Natural killer cell treated with Interleukin-12 subunit alpha and Interleukin-12 subunit beta and Interleukin-15 and Interleukin-18, amount 100 ng/mL, for 72 hours (primary cell): Measurements from ENCODE around the gene IL12RB1. TPM values are rescaled to one million over a fixed set of nuclear protein-coding genes. Genes with fewer than 3 reads are reported as not detected.
"Not testable (repeated sequence)": the region's sequence is repeated elsewhere in the genome, so short reads cannot be mapped to it uniquely, and the experiment has no call there.

Source experiments
- ATAC-seq, 2 donors: fragments of 150-1000 bp; cut with Tn5 transposase in 1 of 2; sonication (Bioruptor Pico), chemical (Tn5 transposase) in 1 of 2; 2 replicates each; pipeline ENCODE4 v1.10.0; 2021
- DNase-seq: peaks from one replicate; pipeline ENCODE4 v3.0.0; 2022; ENCODE audit warnings: low spot score
- H3K27ac Mint-ChIP-seq, 2 donors: 1 replicate in 1 of 2; 2 replicates in 1 of 2; pipeline ENCODE4 v1.8.0; 2022; ENCODE audit warnings: mixed read lengths in 2 of 2, mild to moderate bottlenecking in 1 of 2, moderate library complexity in 1 of 2
- H3K27me3 Mint-ChIP-seq, 2 donors: 1 replicate in 1 of 2; 2 replicates in 1 of 2; pipeline ENCODE4 v1.8.0; 2022; ENCODE audit warnings: mixed read lengths in 2 of 2
- H3K36me3 Mint-ChIP-seq: one replicate; pipeline ENCODE4 v1.8.0; 2022; ENCODE audit warnings: mixed read lengths
- H3K4me1 Mint-ChIP-seq, 2 donors: 1 replicate in 1 of 2; 2 replicates in 1 of 2; pipeline ENCODE4 v1.8.0; 2022; ENCODE audit warnings: low read depth in 2 of 2, mixed read lengths in 2 of 2, mild to moderate bottlenecking in 1 of 2
- H3K4me3 Mint-ChIP-seq: one replicate; pipeline ENCODE4 v1.8.0; 2022; ENCODE audit warnings: mixed read lengths
- H3K9me3 Mint-ChIP-seq: 2 replicates; pipeline ENCODE4 v1.8.0; 2022; ENCODE audit warnings: mixed read lengths
- total RNA-seq, 2 donors: library from RNA; stranded (reverse); gene quantifications; one replicate each; pipeline ENCODE4 v1.2.3, GENCODE V29; 2022

The IL12RB1 gene
- total RNA-seq, 2 donors from 2014 or later = 109 to 124 TPM

GRCh38 chr19:18041054-18041453 lies 45.7 kb downstream of the IL12RB1 start:
- DNase-seq = no peak
- no peak for ATAC-seq
- peaks cover 7 to 10% of the 10 kb centered on the region in 2 donors for H3K27me3 Mint-ChIP-seq
- H3K36me3 Mint-ChIP-seq = no peaks in the 10 kb centered on the region
- H3K9me3 Mint-ChIP-seq = no peaks in the 10 kb centered on the region
- no peak overlapping the region for H3K27ac Mint-ChIP-seq
- peaks cover 29 to 33% of the 10 kb centered on the region in 2 donors for H3K4me1 Mint-ChIP-seq
- no peak overlapping the region for H3K4me3 Mint-ChIP-seq

GRCh38 chr19:18032102-18032501 lies 54.6 kb downstream of the IL12RB1 start:
- not testable (repeated sequence) for H3K27ac Mint-ChIP-seq, DNase-seq, ATAC-seq, H3K4me3 Mint-ChIP-seq, H3K36me3 Mint-ChIP-seq, H3K9me3 Mint-ChIP-seq, H3K27me3 Mint-ChIP-seq
- H3K4me1 Mint-ChIP-seq = peaks cover 6 to 10% of the 10 kb centered on the region in 2 donors

GRCh38 chr19:18031401-18031800 lies 55.3 kb downstream of the IL12RB1 start:
- ATAC-seq, H3K36me3 Mint-ChIP-seq, H3K4me3 Mint-ChIP-seq: not testable (repeated sequence)

GRCh38 chr19:18029617-18030338 lies 57.0 kb downstream of the IL12RB1 start:
- Mint-ChIP-seq H3K36me3 (no peaks in the 10 kb centered on the region), H3K4me3 (no peak overlapping the region), H3K4me1 (peaks cover 6 to 10% of the 10 kb centered on the region in 2 donors), H3K27me3 (no peaks in the 10 kb centered on the region), H3K9me3 (no peaks in the 10 kb centered on the region), H3K27ac (no peak overlapping the region)
- DNase-seq (no peak), ATAC-seq (no peak)

More at GRCh38 chr19:18031401-18031800, 55.3 kb downstream of the IL12RB1 start:
- not testable (repeated sequence) for H3K9me3 Mint-ChIP-seq, H3K27me3 Mint-ChIP-seq, DNase-seq
- Mint-ChIP-seq H3K4me1 (peaks cover 6 to 10% of the 10 kb centered on the region in 2 donors), H3K27ac (peak overlapping the region in 1 of 2 donors; percentile 12)

- Mint-ChIP-seq H3K27me3 (no peaks in the 10 kb centered on the region), H3K36me3 (no peaks in the 10 kb centered on the region), H3K27ac (no peak overlapping the region), H3K4me1 (peaks cover 16 to 21% of the 10 kb centered on the region in 2 donors), H3K4me3 (no peak overlapping the region), H3K9me3 (no peaks in the 10 kb centered on the region)
- ATAC-seq (no peak), DNase-seq (no peak)
Measured at GRCh38 chr19:18027151-18027550, 59.6 kb downstream of the IL12RB1 start.

GRCh38 chr19:18023622-18024251 lies 63.0 kb downstream of the IL12RB1 start:
- Mint-ChIP-seq H3K27ac (peak overlapping the region; percentile 41 to 68), H3K36me3 (no peaks in the 10 kb centered on the region), H3K9me3 (no peaks in the 10 kb centered on the region), H3K4me3 (no peak overlapping the region), H3K4me1 (peaks cover 31 to 37% of the 10 kb centered on the region in 2 donors), H3K27me3 (no peaks in the 10 kb centered on the region)
- ATAC-seq (peak in 1 of 2 donors; percentile 25), DNase-seq (no peak)

GRCh38 chr19:18021121-18021755 lies 65.5 kb downstream of the IL12RB1 start:
- Mint-ChIP-seq H3K27me3 (no peaks in the 10 kb centered on the region), H3K36me3 (no peaks in the 10 kb centered on the region), H3K4me3 (peak overlapping the region; percentile 74), H3K4me1 (peaks cover 31 to 44% of the 10 kb centered on the region in 2 donors), H3K9me3 (no peaks in the 10 kb centered on the region), H3K27ac (peak overlapping the region; percentile 87 to 91)
- peak; percentile 84 for DNase-seq
- ATAC-seq = peak; percentile 70 to 85

- Mint-ChIP-seq H3K36me3 (peaks cover 3% of the 10 kb centered on the region), H3K4me3 (peak overlapping the region; percentile 74), H3K27ac (peak overlapping the region; percentile 87 to 91), H3K9me3 (no peaks in the 10 kb centered on the region), H3K27me3 (no peaks in the 10 kb centered on the region), H3K4me1 (peaks cover 31 to 47% of the 10 kb centered on the region in 2 donors)
- ATAC-seq (no peak), DNase-seq (no peak)
Measured at GRCh38 chr19:18020212-18021085, 66.3 kb downstream of the IL12RB1 start.

GRCh38 chr19:18017275-18018083 lies 69.3 kb downstream of the IL12RB1 start:
- Mint-ChIP-seq H3K4me3 (no peak overlapping the region), H3K27ac (peak overlapping the region in 1 of 2 donors; percentile 39), H3K4me1 (peaks cover 41 to 48% of the 10 kb centered on the region in 2 donors), H3K9me3 (no peaks in the 10 kb centered on the region), H3K36me3 (peaks cover 14% of the 10 kb centered on the region), H3K27me3 (no peaks in the 10 kb centered on the region)
- DNase-seq (no peak), ATAC-seq (no peak)

GRCh38 chr19:18016209-18016910 lies 70.4 kb downstream of the IL12RB1 start:
- H3K36me3 Mint-ChIP-seq = peaks cover 14% of the 10 kb centered on the region
- H3K9me3 Mint-ChIP-seq = no peaks in the 10 kb centered on the region
- peaks cover 31 to 39% of the 10 kb centered on the region in 2 donors for H3K4me1 Mint-ChIP-seq
- no peak overlapping the region for H3K27ac Mint-ChIP-seq
- no peaks in the 10 kb centered on the region for H3K27me3 Mint-ChIP-seq
- no peak overlapping the region for H3K4me3 Mint-ChIP-seq
- DNase-seq (no peak), ATAC-seq (no peak)

GRCh38 chr19:18014197-18014596 lies 72.5 kb downstream of the IL12RB1 start:
- peaks cover 17 to 28% of the 10 kb centered on the region in 2 donors for H3K4me1 Mint-ChIP-seq
- H3K4me3 Mint-ChIP-seq = no peak overlapping the region
- H3K9me3 Mint-ChIP-seq = no peaks in the 10 kb centered on the region
- H3K36me3 Mint-ChIP-seq = peaks cover 14% of the 10 kb centered on the region
- peak overlapping the region in 1 of 2 donors; percentile 69 for H3K27ac Mint-ChIP-seq
- ATAC-seq (peak in 1 of 2 donors; percentile 21), DNase-seq (no peak)
- H3K27me3 Mint-ChIP-seq = no peaks in the 10 kb centered on the region
